ENCODE measurements around the gene SGSM2. TPM values are rescaled to one million over a fixed set of nuclear protein-coding genes. Genes with fewer than 3 reads are reported as not detected.

Gene SGSM2
- total RNA-seq, 2 experiments from 2014 or later, result 36.6 to 39.2 TPM

DNA sequence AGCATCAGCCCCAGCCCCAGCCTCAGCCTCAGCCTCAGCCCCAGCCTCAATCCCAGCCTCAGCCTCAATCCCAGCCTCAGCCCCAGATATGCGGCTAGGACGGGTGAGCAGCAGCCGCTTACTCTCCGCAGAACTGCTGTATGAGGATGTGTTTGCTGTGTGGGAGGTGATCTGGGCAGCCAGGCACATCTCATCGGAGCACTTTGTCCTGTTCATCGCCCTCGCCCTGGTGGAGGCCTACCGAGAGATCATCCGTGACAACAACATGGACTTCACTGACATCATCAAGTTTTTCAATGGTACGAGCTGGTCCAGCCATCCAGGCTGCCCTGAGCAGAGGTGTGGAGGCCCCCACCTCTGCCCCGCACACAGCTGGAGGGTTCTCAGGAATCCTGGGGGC lies 41.6 kb downstream of the SGSM2 start:
- ChIA-PET POLR2A (no interaction called here), CTCF (interaction anchor here (0.7 to 7.6 kb wide), 2 partner anchors 38 to 57 kb away, joined by 3 to 131 read pairs; no protein-coding TSS in a partner anchor)

GRCh38 chr17:2379489-2380225 lies 42.4 kb downstream of the SGSM2 start:
- CTCF ChIA-PET, result interaction anchor here (7.6 kb wide), 1 partner anchor 38 kb away, joined by 131 read pairs; no protein-coding TSS in a partner anchor
- POLR2A ChIA-PET, result no interaction called here

DNA sequence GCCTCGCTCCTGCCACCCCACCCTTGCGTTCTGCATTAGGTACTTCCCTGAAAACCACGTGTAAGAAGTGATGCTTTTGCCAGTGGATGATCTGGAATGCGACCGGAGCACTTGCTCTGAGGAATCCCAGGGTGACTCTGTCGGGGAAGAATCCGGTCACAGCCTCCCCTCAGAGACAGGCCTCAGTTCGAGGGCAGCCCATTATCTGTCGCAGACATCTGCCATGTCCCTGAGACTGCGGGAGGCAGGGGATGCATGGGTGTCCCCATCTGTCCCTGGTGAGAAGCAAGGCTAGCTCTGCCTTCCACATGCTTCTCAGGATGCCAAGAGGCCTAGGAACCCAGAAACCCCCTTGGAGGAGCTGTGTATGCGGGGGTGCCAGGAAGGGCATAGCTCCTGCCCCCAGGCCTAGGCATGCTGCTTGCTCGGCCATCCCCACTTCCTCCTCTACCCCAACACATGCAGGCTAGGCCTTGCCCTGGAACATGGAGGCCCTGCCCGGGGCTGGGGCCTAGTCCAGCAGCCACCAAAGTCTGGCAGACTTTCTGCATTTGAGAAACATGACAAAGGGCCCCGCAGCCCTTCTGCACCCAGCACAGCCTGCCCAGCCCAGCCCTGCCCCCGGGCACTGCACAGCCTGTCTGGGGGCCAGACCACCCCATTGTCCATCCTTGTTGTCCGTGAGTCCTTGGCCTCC lies 43.1 kb downstream of the SGSM2 start:
- POLR2A ChIA-PET, result interaction anchor here (3.1 kb wide), 1 partner anchor 35 kb away, joined by 24 read pairs; no protein-coding TSS in a partner anchor
- CTCF ChIA-PET, result interaction anchor here (3.5 to 7.6 kb wide), 2 partner anchors 11 to 37 kb away, joined by 40 to 131 read pairs; no protein-coding TSS in a partner anchor

DNA sequence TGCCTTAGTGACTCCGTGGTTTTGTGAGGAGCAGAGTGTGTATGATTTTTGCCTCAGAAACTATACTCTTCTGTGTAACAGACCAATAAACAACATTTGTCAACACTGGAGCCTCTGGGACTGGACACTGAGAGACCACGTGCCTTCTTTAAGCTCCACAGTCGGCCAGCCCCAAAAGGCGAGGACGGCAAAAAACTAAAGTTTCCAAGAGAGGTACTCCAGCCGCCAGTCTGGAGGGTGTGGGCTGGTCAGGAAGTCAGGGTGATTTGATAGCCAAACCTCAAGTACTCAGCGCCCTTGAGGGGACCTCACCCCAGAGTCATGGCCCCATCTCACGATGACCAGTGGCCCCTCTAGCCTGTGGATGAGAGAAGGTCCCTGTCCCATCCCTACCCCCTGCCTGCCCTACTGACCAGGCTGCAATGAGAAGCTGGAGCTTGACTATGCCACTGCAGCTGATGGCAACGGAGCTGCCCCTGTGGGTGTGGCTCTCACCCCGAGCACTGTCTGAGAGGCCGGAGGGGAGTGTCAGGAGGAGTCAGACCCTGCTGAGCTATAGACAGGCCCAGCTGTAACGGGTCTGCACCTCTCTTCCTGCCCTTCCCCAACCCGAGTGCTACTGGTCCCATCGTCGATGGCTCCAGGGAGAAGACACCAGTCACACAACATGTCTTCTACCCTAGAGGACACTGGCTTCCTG lies 43.8 kb downstream of the SGSM2 start:
- ChIA-PET POLR2A (interaction anchor here (3.1 kb wide), 1 partner anchor 35 kb away, joined by 24 read pairs; no protein-coding TSS in a partner anchor), CTCF (interaction anchor here (1.3 to 7.6 kb wide), 4 partner anchors 11 to 36 kb away, joined by 4 to 131 read pairs (median 24); no protein-coding TSS in a partner anchor)

GRCh38 chr17:2383628-2384167 lies 46.4 kb downstream of the SGSM2 start:
- ChIA-PET CTCF (interaction anchor here (0.6 to 7.6 kb wide), 12 partner anchors 8 to 450 kb away, joined by 3 to 131 read pairs (median 6); partner anchors contain the start of genes MNT and TSR1), POLR2A (interaction anchor here (1.6 to 3.1 kb wide), 2 partner anchors 8 to 32 kb away, joined by 9 to 24 read pairs; no protein-coding TSS in a partner anchor)

DNA sequence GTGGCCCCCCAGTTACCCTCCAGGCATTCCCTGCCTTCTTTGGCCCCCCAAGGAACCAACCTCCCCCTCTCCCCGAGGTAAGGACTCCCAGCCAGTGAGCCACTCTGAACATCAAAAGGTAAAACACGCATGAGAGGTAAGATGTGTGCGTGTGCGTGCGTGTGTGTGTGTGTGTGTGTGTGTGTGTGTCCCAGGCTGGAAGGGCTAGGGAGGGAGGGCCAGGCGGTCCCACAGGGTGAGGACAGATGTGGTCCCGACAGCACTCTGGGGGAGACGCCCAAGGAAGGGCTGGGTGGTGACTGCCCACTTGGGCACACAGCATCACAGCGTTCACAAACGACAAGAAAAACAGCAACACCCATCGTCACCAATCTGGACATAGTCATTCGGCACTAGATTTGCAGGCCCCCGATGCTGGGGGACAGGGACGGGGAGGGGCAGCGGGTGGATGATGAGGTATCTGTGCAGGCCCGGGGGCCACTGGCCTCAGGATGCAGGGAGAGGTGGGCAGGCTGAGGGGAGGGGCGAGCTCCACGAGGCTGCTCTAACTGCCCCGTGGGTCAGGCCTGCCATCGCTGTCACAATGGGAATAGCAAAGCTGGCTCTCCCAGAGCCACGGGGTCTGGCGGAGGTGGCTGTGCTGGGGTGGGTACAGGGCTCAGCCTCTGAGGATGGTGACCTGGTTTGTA lies 47.3 kb downstream of the SGSM2 start:
- ChIA-PET POLR2A (no interaction called here), CTCF (interaction anchor here (1.1 to 7.6 kb wide), 3 partner anchors 17 to 48 kb away, joined by 3 to 131 read pairs (median 3); partner anchors contain the start of gene TSR1)

GRCh38 chr17:2385240-2386210 lies 48.2 kb downstream of the SGSM2 start:
- POLR2A ChIA-PET, result no interaction called here
- CTCF ChIA-PET, result interaction anchor here (0.9 to 7.6 kb wide), 3 partner anchors 16 to 32 kb away, joined by 3 to 131 read pairs (median 4); no protein-coding TSS in a partner anchor

- ChIA-PET CTCF (interaction anchor here (0.6 to 0.9 kb wide), 2 partner anchors 29 to 36 kb away, joined by 3 to 4 read pairs; no protein-coding TSS in a partner anchor), POLR2A (no interaction called here)
Measured at GRCh38 chr17:2386400-2387085, 49.2 kb downstream of the SGSM2 start.

GRCh38 chr17:2387086-2388019 lies 50.1 kb downstream of the SGSM2 start:
- POLR2A ChIA-PET, result no interaction called here
- CTCF ChIA-PET, result interaction anchor here (0.6 to 1.0 kb wide), 2 partner anchors 29 to 35 kb away, joined by 3 read pairs; no protein-coding TSS in a partner anchor

- POLR2A ChIA-PET, result no interaction called here
Measured at GRCh38 chr17:2388020-2388682, 50.9 kb downstream of the SGSM2 start.

DNA sequence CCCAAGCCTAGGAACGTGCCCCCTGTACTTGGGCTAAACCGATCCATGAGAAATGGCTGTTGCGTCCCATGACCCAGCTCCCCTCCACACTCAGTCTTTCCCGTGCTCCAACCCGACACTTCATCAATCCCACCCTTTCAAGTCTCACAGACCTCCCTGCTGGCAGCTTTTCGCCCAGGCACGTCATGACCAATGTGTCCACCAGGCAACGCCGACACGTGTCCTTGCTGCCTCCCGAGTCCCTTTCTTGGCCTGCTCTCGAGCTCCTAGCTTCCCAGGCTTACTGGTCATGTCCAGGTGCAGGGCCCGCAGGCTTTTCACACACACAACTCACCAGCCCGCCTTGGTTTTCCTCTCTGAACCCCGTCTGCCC lies 51.4 kb downstream of the SGSM2 start:
- ChIA-PET CTCF (interaction anchor here (1.0 kb wide), 1 partner anchor 27 kb away, joined by 3 read pairs; no protein-coding TSS in a partner anchor), POLR2A (interaction anchor here (0.8 kb wide), 1 partner anchor 11 kb away, joined by 3 read pairs; no protein-coding TSS in a partner anchor)

More at GRCh38 chr17:2388020-2388682, 50.9 kb downstream of the SGSM2 start:
- CTCF ChIA-PET, result interaction anchor here (1.0 kb wide), 1 partner anchor 28 kb away, joined by 3 read pairs; no protein-coding TSS in a partner anchor

- POLR2A ChIA-PET, result interaction anchor here (0.6 kb wide), 1 partner anchor 1007 kb away, joined by 5 read pairs; no protein-coding TSS in a partner anchor
- CTCF ChIA-PET, result interaction anchor here (3.5 kb wide), 1 partner anchor 8 kb away, joined by 40 read pairs; no protein-coding TSS in a partner anchor
Measured at GRCh38 chr17:2390199-2390836, 53.0 kb downstream of the SGSM2 start.

- ChIA-PET CTCF (interaction anchor here (0.6 to 3.5 kb wide), 7 partner anchors 9 to 306 kb away, joined by 3 to 40 read pairs (median 3); partner anchors contain the start of gene MNT), POLR2A (interaction anchor here (1.1 to 3.2 kb wide), 6 partner anchors 8 to 119 kb away, joined by 3 to 35 read pairs (median 6); partner anchors contain the start of genes METTL16 and TSR1)
Measured at GRCh38 chr17:2391597-2392251, 54.4 kb downstream of the SGSM2 start.
